ENCODE results near the gene FPR3.

- TF ChIP-seq ZNF274 (IDR thresholded peaks at IDR 0.05; ENCODE audit: low read length) (no peak), ZNF274 (tag by site-specific recombination; IDR thresholded peaks at IDR 0.05; ENCODE audit: borderline replicate concordance) (no peak), CTCF (tag by site-specific recombination; IDR thresholded peaks at IDR 0.05) (no peak), ZBTB7A (tag by site-specific recombination; IDR thresholded peaks at IDR 0.05; ENCODE audit: low read depth) (no peak), TCF7L2 (IDR thresholded peaks at IDR 0.05; ENCODE audit: borderline replicate concordance, low read depth, low read length) (no peak), ZNF501 (tag by site-specific recombination; IDR thresholded peaks at IDR 0.05) (no peak), HIC1 (tag by site-specific recombination; IDR thresholded peaks at IDR 0.05) (no peak), KLF9 (tag by site-specific recombination; IDR thresholded peaks at IDR 0.05; ENCODE audit: low read depth) (no peak), ZNF580 (tag by site-specific recombination; IDR thresholded peaks at IDR 0.05) (no peak), ZNF121 (tag by site-specific recombination; IDR thresholded peaks at IDR 0.05) (no peak), ZBTB21 (tag by site-specific recombination; IDR thresholded peaks at IDR 0.05) (no peak), ZNF18 (tag by site-specific recombination; IDR thresholded peaks at IDR 0.05) (no peak), MYNN (tag by site-specific recombination; IDR thresholded peaks at IDR 0.05; ENCODE audit: borderline replicate concordance) (no peak), ZNF639 (tag by site-specific recombination; IDR thresholded peaks at IDR 0.05) (no peak)
These were observed 22.0 kb upstream of the FPR3 start for GRCh38 chr19:51772977-51773376.
